Superior temporal gyrus (tissue), 1 donor: ENCODE measurements around the gene PRR5L.
"Not testable (repeated sequence)": the region's sequence is repeated elsewhere in the genome, so short reads cannot be mapped to it uniquely, and the experiment has no call there.

Experiments
- DNase-seq: peaks from one replicate; pipeline ENCODE4 v3.0.0-alpha.2; 2016; ENCODE audit errors: extremely low spot score

PRR5L gene

GRCh38 chr11:36280531-36280930 is 15.6 kb upstream of the PRR5L start:
- DNase-seq, result no peak

GRCh38 chr11:36281850-36282249 is 14.2 kb upstream of the PRR5L start:
- DNase-seq, result no peak

- no peak for DNase-seq
Observed at GRCh38 chr11:36282926-36283325, 13.2 kb upstream of the PRR5L start.

GRCh38 chr11:36288442-36289225 is 7.5 kb upstream of the PRR5L start:
- DNase-seq, result no peak

GRCh38 chr11:36289226-36289852 is 6.7 kb upstream of the PRR5L start, which contains the start of gene COMMD9:
Gene COMMD9 (minus strand): TSS chr11:36289424. CDS start chr11:36289412, 12 bp downstream.
- DNase-seq, result peak; percentile 98

GRCh38 chr11:36292311-36292722 is 3.8 kb upstream of the PRR5L start:
- DNase-seq, result peak; percentile 76

GRCh38 chr11:36296884-36297543 is 926 bp downstream of the PRR5L start:
- peak; percentile 42 for DNase-seq

GRCh38 chr11:36300650-36301049 is 4.6 kb downstream of the PRR5L start:
- DNase-seq, result peak; percentile 78

- DNase-seq, result no peak
Observed at GRCh38 chr11:36304351-36304750, 8.3 kb downstream of the PRR5L start.

- DNase-seq, result no peak
Observed at GRCh38 chr11:36305047-36305446, 9.0 kb downstream of the PRR5L start.

- DNase-seq, result no peak
Observed at GRCh38 chr11:36306888-36307287, 10.8 kb downstream of the PRR5L start.

- no peak for DNase-seq
Observed at GRCh38 chr11:36308577-36308976, 12.5 kb downstream of the PRR5L start.

GRCh38 chr11:36309779-36310178 is 13.7 kb downstream of the PRR5L start:
- no peak for DNase-seq

- DNase-seq, result no peak
Observed at GRCh38 chr11:36311926-36312595, 16.0 kb downstream of the PRR5L start.

GRCh38 chr11:36312611-36313472 is 16.8 kb downstream of the PRR5L start:
- no peak for DNase-seq

GRCh38 chr11:36313750-36314433 is 17.8 kb downstream of the PRR5L start:
- no peak for DNase-seq

- DNase-seq, result no peak
Observed at GRCh38 chr11:36314434-36314767, 18.3 kb downstream of the PRR5L start.

GRCh38 chr11:36316049-36316448 is 20.0 kb downstream of the PRR5L start:
- no peak for DNase-seq

- no peak for DNase-seq
Observed at GRCh38 chr11:36317992-36318391, 21.9 kb downstream of the PRR5L start.

GRCh38 chr11:36324956-36325355 is 28.9 kb downstream of the PRR5L start:
- DNase-seq, result not testable (repeated sequence)

- not testable (repeated sequence) for DNase-seq
Observed at GRCh38 chr11:36325403-36325802, 29.3 kb downstream of the PRR5L start.
